ENCODE measurements around the gene TSSC4. TPM values are rescaled to one million over a fixed set of nuclear protein-coding genes. Genes with fewer than 3 reads are reported as not detected.

TSSC4 gene
- total RNA-seq, 4 donors from 2014 or later: 13.3 to 38.9 (median 36.0) TPM

DNA sequence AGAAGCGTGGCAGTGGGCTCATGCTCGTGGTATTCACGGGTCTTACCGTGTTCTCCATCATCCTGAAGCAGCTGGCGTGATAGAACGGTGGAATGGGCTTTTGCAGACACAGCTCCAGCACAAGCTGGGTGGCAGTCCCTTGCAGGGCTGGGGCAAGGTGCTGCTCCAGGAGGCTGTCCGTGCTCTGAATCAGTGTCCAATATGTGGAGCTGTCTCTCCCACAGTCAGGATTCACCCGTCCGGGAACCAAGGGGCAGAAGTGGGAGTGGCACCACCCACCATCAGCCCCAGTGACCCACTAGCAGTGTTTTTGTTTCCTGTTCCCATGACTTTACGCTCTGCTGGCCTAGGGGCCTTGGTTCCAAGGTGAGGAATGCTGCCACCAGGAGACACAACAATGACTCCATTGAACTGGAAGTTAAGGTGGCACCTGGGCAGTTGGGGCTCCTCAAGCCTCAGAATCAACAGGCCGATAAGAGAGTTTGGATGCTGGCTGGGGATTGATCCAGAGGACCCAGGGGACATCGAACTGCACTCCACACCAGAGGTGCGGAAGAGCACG is 40.4 kb upstream of the TSSC4 start:
- Histone ChIP-seq H3K9me3 (no peaks in the 10 kb centered on the region), H3K27me3 (no peaks in the 10 kb centered on the region), H3K4me1 (no peaks in the 10 kb centered on the region), H3K27ac (no peak overlapping the region), H3K36me3 (no peaks in the 10 kb centered on the region), H3K4me3 (no peak overlapping the region)
- 93 to 100% methylated on average over 1 to 14 of the region's 14 CpGs for WGBS, 2 donors (ENCODE audit: low coverage in 1 of 2)
- TF ChIP-seq EP300 (IDR thresholded peaks at IDR 0.05; ENCODE audit: low read depth) (no peak), POLR2A (IDR thresholded peaks at IDR 0.05) (no peak)
- in situ Hi-C loops (cut with MboI; ENCODE audit: low pct_ligation_motif_present in 1 of 4, low pct_unique_long_range_greater_than_20kb in 1 of 4, low sequenced_read_pairs in 3 of 4): no loop called here
- intact Hi-C loops (cut with DNase I; ENCODE audit: low total_unique reads): no loop called here
- no peak for DNase-seq

- in situ Hi-C loops (cut with MboI; ENCODE audit: low pct_ligation_motif_present in 1 of 4, low pct_unique_long_range_greater_than_20kb in 1 of 4, low sequenced_read_pairs in 3 of 4): no loop called here
Observed at GRCh38 chr11:2361565-2361964, 39.0 kb upstream of the TSSC4 start.

GRCh38 chr11:2362414-2362813 is 38.1 kb upstream of the TSSC4 start:
- WGBS, 2 donors (ENCODE audit: low coverage in 1 of 2): 87 to 92% methylated on average over 3 to 7 of the region's 7 CpGs
- Histone ChIP-seq H3K27ac (no peak overlapping the region), H3K9me3 (no peaks in the 10 kb centered on the region), H3K27me3 (no peaks in the 10 kb centered on the region), H3K36me3 (no peaks in the 10 kb centered on the region), H3K4me1 (peaks cover 0 to 4% (median 0%) of the 10 kb centered on the region in 4 donors), H3K4me3 (no peak overlapping the region)
- no peak for DNase-seq
- TF ChIP-seq CTCF (IDR thresholded peaks at IDR 0.05): no peak
- no peak for TF ChIP-seq EP300 (IDR thresholded peaks at IDR 0.05; ENCODE audit: low read depth)
- TF ChIP-seq POLR2AphosphoS5 (IDR thresholded peaks at IDR 0.05): no peak
- no peak for TF ChIP-seq POLR2A (IDR thresholded peaks at IDR 0.05)
- intact Hi-C loops (cut with DNase I; ENCODE audit: low total_unique reads): no loop called here
- in situ Hi-C loops (cut with MboI; ENCODE audit: low pct_ligation_motif_present in 1 of 4, low pct_unique_long_range_greater_than_20kb in 1 of 4, low sequenced_read_pairs in 3 of 4): no loop called here

More at GRCh38 chr11:2361565-2361964, 39.0 kb upstream of the TSSC4 start:
- Histone ChIP-seq H3K27me3 (no peaks in the 10 kb centered on the region), H3K36me3 (no peaks in the 10 kb centered on the region), H3K27ac (no peak overlapping the region), H3K9me3 (no peaks in the 10 kb centered on the region), H3K4me1 (peaks cover 0 to 4% (median 0%) of the 10 kb centered on the region in 4 donors), H3K4me3 (no peak overlapping the region)
- TF ChIP-seq CTCF (IDR thresholded peaks at IDR 0.05) (no peak), POLR2AphosphoS5 (IDR thresholded peaks at IDR 0.05) (no peak), EP300 (IDR thresholded peaks at IDR 0.05; ENCODE audit: low read depth) (no peak), POLR2A (IDR thresholded peaks at IDR 0.05) (no peak)
- intact Hi-C loops (cut with DNase I; ENCODE audit: low total_unique reads): no loop called here
- no peak for DNase-seq
- 84% methylated on average over 9 of the region's 9 CpGs; no CpG with 5 or more reads in 1 of the 2 donors for whole genome bisulfite sequencing, 2 donors (ENCODE audit: low coverage in 1 of 2)

- Histone ChIP-seq H3K4me3 (no peak overlapping the region), H3K9me3 (no peaks in the 10 kb centered on the region), H3K27me3 (no peaks in the 10 kb centered on the region), H3K36me3 (no peaks in the 10 kb centered on the region), H3K27ac (no peak overlapping the region), H3K4me1 (peaks cover 0 to 4% (median 0%) of the 10 kb centered on the region in 4 donors)
- no peak for DNase-seq
- in situ Hi-C loops (cut with MboI; ENCODE audit: low pct_ligation_motif_present in 1 of 4, low pct_unique_long_range_greater_than_20kb in 1 of 4, low sequenced_read_pairs in 3 of 4) (no loop called here), intact Hi-C loops (cut with DNase I; ENCODE audit: low total_unique reads) (no loop called here)
- 85 to 100% methylated on average over 1 to 10 of the region's 10 CpGs for WGBS, 2 donors (ENCODE audit: low coverage in 1 of 2)
- TF ChIP-seq EP300 (IDR thresholded peaks at IDR 0.05; ENCODE audit: low read depth) (no peak), POLR2AphosphoS5 (IDR thresholded peaks at IDR 0.05) (no peak), CTCF (IDR thresholded peaks at IDR 0.05) (no peak), POLR2A (IDR thresholded peaks at IDR 0.05) (no peak)
Observed at GRCh38 chr11:2363130-2363529, 37.4 kb upstream of the TSSC4 start.
